GOT3 (cell line): ENCODE measurements around the gene CYP2A6.
"Not testable (repeated sequence)": the region's sequence is repeated elsewhere in the genome, so short reads cannot be mapped to it uniquely, and the experiment has no call there.

Experiments used
- DNase-seq: peaks from one replicate; lab custom pipeline; 2025; ENCODE audit warnings: mixed read lengths; lab: John Stamatoyannopoulos, UW

CYP2A6 gene

GRCh38 chr19:40818480-40819399 lies 31.5 kb downstream of the CYP2A6 start:
- DNase-seq = not testable (repeated sequence)

- DNase-seq = no peak
These were observed 35.0 kb downstream of the CYP2A6 start for GRCh38 chr19:40815223-40815622.

GRCh38 chr19:40813182-40813581 lies 37.1 kb downstream of the CYP2A6 start:
- DNase-seq = no peak

GRCh38 chr19:40812571-40812970 lies 37.7 kb downstream of the CYP2A6 start:
- DNase-seq = not testable (repeated sequence)

- DNase-seq = no peak
These were observed 38.5 kb downstream of the CYP2A6 start for GRCh38 chr19:40811478-40812341.

- peak; percentile 52 for DNase-seq
These were observed 39.4 kb downstream of the CYP2A6 start for GRCh38 chr19:40810649-40811408.

- no peak for DNase-seq
These were observed 40.1 kb downstream of the CYP2A6 start for GRCh38 chr19:40810160-40810559.

GRCh38 chr19:40809358-40810086 lies 40.7 kb downstream of the CYP2A6 start:
- DNase-seq = no peak

- DNase-seq = no peak
These were observed 41.8 kb downstream of the CYP2A6 start for GRCh38 chr19:40808497-40808896.

GRCh38 chr19:40808021-40808325 lies 42.3 kb downstream of the CYP2A6 start:
- no peak for DNase-seq

- no peak for DNase-seq
These were observed 42.9 kb downstream of the CYP2A6 start for GRCh38 chr19:40807147-40808020.

GRCh38 chr19:40806423-40807146 lies 43.7 kb downstream of the CYP2A6 start:
- DNase-seq = no peak

GRCh38 chr19:40805258-40805868 lies 44.9 kb downstream of the CYP2A6 start:
- DNase-seq = no peak

GRCh38 chr19:40804783-40805242 lies 45.4 kb downstream of the CYP2A6 start:
- DNase-seq = no peak

GRCh38 chr19:40803857-40804782 lies 46.1 kb downstream of the CYP2A6 start:
- DNase-seq = no peak

GRCh38 chr19:40803170-40803856 lies 46.9 kb downstream of the CYP2A6 start:
- no peak for DNase-seq
